ENCODE measurements around the gene CTSS.
"Not testable (repeated sequence)": the region's sequence is repeated elsewhere in the genome, so short reads cannot be mapped to it uniquely, and the experiment has no call there.

The CTSS gene

DNA sequence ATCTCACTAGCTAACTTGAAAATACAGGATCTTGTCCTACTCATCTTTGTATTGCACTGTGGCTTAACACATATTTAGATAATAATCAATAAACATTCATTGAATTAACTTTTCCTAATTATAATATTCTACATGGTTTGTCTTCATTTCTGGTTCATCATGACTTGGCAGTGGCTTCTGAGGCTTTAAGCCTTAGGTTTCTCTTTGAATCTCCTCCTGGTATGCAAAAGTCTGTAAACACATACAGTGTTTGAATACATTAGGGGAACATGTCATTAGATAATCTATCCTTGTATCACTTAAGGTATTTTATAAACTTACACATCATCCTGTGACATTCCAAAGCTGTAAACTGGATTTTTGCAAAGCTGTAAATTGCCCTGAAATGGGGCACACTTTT is 21.9 kb upstream of the CTSS start:
- H3K4me3 ChIP-seq (ENCODE audit: low read depth, low read length): no peak overlapping the region
- DNase-seq (ENCODE audit: low read depth): no peak
- no peak for TF ChIP-seq POLR2A (IDR thresholded peaks at IDR 0.05; ENCODE audit: extremely low read depth, insufficient read length)

DNA sequence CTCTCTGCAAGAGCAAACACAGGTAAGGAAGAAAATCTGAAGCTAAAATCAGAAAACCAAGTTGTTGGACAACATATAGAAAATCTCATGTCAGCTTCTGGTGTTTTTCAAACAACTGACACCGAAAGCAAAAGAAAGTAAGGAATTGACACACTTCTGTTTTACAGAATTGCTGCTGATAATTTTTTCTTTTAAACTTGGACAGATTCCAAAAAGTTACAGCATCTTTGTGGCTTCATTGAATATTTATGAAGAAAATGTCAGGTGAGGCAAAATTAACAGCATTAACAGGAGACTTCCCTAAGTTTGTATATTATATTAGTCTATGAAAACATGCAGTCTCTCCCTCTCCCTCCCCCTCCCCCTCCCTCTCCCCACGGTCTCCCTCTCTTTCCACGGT is 14.9 kb upstream of the CTSS start:
- no peak overlapping the region for H3K4me3 ChIP-seq (ENCODE audit: low read depth, low read length)
- no peak for DNase-seq (ENCODE audit: low read depth)
- TF ChIP-seq MYC (IDR thresholded peaks at IDR 0.05; ENCODE audit: low read depth, low read length): no peak
- TF ChIP-seq POLR2A (IDR thresholded peaks at IDR 0.05; ENCODE audit: extremely low read depth, insufficient read length): no peak
- TF ChIP-seq, protein P1, sequence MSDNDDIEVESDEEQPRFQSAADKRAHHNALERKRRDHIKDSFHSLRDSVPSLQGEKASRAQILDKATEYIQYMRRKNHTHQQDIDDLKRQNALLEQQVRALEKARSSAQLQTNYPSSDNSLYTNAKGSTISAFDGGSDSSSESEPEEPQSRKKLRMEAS (IDR thresholded peaks at IDR 0.05; ENCODE audit: low read depth, low read length): no peak
- TF ChIP-seq, protein P2, sequence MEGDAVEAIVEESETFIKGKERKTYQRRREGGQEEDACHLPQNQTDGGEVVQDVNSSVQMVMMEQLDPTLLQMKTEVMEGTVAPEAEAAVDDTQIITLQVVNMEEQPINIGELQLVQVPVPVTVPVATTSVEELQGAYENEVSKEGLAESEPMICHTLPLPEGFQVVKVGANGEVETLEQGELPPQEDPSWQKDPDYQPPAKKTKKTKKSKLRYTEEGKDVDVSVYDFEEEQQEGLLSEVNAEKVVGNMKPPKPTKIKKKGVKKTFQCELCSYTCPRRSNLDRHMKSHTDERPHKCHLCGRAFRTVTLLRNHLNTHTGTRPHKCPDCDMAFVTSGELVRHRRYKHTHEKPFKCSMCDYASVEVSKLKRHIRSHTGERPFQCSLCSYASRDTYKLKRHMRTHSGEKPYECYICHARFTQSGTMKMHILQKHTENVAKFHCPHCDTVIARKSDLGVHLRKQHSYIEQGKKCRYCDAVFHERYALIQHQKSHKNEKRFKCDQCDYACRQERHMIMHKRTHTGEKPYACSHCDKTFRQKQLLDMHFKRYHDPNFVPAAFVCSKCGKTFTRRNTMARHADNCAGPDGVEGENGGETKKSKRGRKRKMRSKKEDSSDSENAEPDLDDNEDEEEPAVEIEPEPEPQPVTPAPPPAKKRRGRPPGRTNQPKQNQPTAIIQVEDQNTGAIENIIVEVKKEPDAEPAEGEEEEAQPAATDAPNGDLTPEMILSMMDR (IDR thresholded peaks at IDR 0.05; ENCODE audit: low read depth, low read length): no peak

DNA sequence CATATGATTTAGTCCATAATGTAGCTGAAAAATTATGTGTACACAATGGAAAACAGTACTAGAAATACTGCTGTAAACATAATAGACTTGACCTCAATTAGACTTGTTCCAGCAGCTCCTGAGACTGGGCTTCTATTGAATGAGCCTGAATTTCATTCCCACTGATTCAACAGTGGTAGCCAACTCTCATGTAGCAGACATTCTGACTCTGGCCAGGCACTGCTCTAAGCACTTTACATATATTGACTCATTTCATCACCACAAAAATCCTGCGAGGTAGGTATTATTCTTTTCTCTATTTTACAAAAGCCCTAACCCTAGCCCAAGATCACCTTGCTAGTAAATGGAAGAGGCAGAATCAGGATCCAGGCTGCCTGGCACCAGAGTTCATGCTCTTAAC is 12.8 kb upstream of the CTSS start:
- TF ChIP-seq POLR2A (IDR thresholded peaks at IDR 0.05; ENCODE audit: extremely low read depth, insufficient read length) (no peak), MYC (IDR thresholded peaks at IDR 0.05; ENCODE audit: low read depth, low read length) (no peak)
- TF ChIP-seq, protein P2 (IDR thresholded peaks at IDR 0.05; ENCODE audit: low read depth, low read length): no peak
- TF ChIP-seq, protein P1 (IDR thresholded peaks at IDR 0.05; ENCODE audit: low read depth, low read length): no peak
- H3K4me3 ChIP-seq (ENCODE audit: low read depth, low read length): no peak overlapping the region
- DNase-seq (ENCODE audit: low read depth): no peak

- no peak overlapping the region for H3K4me3 ChIP-seq (ENCODE audit: low read depth, low read length)
- no peak for DNase-seq (ENCODE audit: low read depth)
- TF ChIP-seq, protein P2 (IDR thresholded peaks at IDR 0.05; ENCODE audit: low read depth, low read length): no peak
- TF ChIP-seq POLR2A (IDR thresholded peaks at IDR 0.05; ENCODE audit: extremely low read depth, insufficient read length): no peak
- TF ChIP-seq MYC (IDR thresholded peaks at IDR 0.05; ENCODE audit: low read depth, low read length): no peak
- TF ChIP-seq, protein P1 (IDR thresholded peaks at IDR 0.05; ENCODE audit: low read depth, low read length): no peak
These were observed 12.0 kb upstream of the CTSS start for GRCh38 chr1:150777544-150777943.

GRCh38 chr1:150775931-150776505 is 10.4 kb upstream of the CTSS start:
- DNase-seq (ENCODE audit: low read depth); H3K4me3 ChIP-seq (ENCODE audit: low read depth, low read length): not testable (repeated sequence)

GRCh38 chr1:150775276-150775675 is 9.7 kb upstream of the CTSS start:
- TF ChIP-seq POLR2A (IDR thresholded peaks at IDR 0.05; ENCODE audit: extremely low read depth, insufficient read length): no peak
- TF ChIP-seq, protein P2 (IDR thresholded peaks at IDR 0.05; ENCODE audit: low read depth, low read length): no peak
- no peak for DNase-seq (ENCODE audit: low read depth)
- H3K4me3 ChIP-seq (ENCODE audit: low read depth, low read length): no peak overlapping the region

GRCh38 chr1:150772326-150772725 is 6.7 kb upstream of the CTSS start:
- TF ChIP-seq, protein P1 (IDR thresholded peaks at IDR 0.05; ENCODE audit: low read depth, low read length): no peak
- TF ChIP-seq POLR2A (IDR thresholded peaks at IDR 0.05; ENCODE audit: extremely low read depth, insufficient read length) (no peak), MYC (IDR thresholded peaks at IDR 0.05; ENCODE audit: low read depth, low read length) (no peak)
- TF ChIP-seq, protein P2 (IDR thresholded peaks at IDR 0.05; ENCODE audit: low read depth, low read length): no peak
- DNase-seq (ENCODE audit: low read depth): no peak

DNA sequence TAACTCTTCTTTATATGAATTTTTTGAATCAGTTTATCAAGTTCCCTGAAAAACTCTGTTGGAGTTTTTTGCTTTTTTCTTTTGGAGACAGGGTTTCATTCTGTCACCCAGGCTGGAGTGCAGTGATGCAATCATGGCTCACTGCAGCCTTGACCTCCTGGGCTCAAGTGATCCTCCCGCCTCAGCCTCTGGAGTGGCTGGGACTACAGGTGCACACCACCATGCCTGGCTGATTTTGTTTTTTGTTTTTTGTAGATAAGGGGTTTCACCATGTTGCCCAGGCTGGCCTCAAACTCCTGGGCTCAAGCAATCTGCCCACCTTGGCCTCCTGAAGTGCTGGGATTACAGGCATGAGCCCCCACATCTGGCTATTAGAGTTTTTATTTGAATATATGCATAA is 2.1 kb upstream of the CTSS start:
- not testable (repeated sequence) for H3K4me3 ChIP-seq (ENCODE audit: low read depth, low read length); DNase-seq (ENCODE audit: low read depth)

More at GRCh38 chr1:150772326-150772725, 6.7 kb upstream of the CTSS start:
- no peak overlapping the region for H3K4me3 ChIP-seq (ENCODE audit: low read depth, low read length)

DNA sequence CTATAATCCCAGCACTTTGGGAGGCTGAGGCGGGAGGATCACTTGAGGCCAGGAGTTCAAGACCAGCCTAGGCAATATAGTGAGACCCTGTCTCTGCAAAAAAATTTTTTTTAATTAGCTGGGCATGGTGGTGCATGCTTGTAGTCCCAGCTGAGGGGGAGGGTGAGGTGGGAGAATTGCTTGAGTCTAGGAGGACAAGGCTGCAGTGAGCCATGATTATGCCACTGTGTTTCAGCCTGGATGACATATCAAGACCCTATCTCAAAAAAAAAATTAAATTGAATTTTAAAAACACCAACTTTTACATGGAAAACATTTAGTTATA is 361 bp upstream of the CTSS start:
- H3K4me3 ChIP-seq (ENCODE audit: low read depth, low read length): peak overlapping the region; percentile 87
- DNase-seq (ENCODE audit: low read depth): not testable (repeated sequence)

Data from NB4 (cell line).